Bronchial epithelial cell (primary cell): ENCODE measurements around the gene MTSS2. TPM values are rescaled to one million over a fixed set of nuclear protein-coding genes. Genes with fewer than 3 reads are reported as not detected.
A peak's percentile ranks its signal among the peaks of the same experiment; 100 is the strongest.

Experiments
- DNase-seq: peaks from one replicate; pipeline ENCODE4 v3.0.0-alpha.2; 2010; ENCODE audit warnings: low read depth
- FAIRE-seq: peaks from 2 replicates; lab custom pipeline; 2011; peaks lifted over from hg19 to GRCh38; lab: Jason Lieb, UNC
- H3K27me3 ChIP-seq: 2 replicates; pipeline ENCODE4 v1.5.1; 2011; ENCODE audit warnings: low read length; ENCODE audit not compliant: control insufficient read depth, insufficient read depth
- H3K36me3 ChIP-seq: 2 replicates; pipeline ENCODE4 v1.5.1; 2011; ENCODE audit warnings: low read length; ENCODE audit not compliant: control insufficient read depth, insufficient read depth
- H3K4me3 ChIP-seq: 2 replicates; pipeline ENCODE4 v1.5.1; 2011; ENCODE audit warnings: mild to moderate bottlenecking, low read depth, low read length, control low read depth
- total RNA-seq: library from RNA; depleted of rRNA; stranded (reverse); fragments of >200 nt; gene quantifications from 2 replicates; pipeline ENCODE4 v1.2.1, GENCODE V29; 2014
- TF ChIP-seq, protein P1 (sequence below): IDR thresholded peaks from 2 replicates; pipeline ENCODE4 v1.5.1; 2011; ENCODE audit warnings: mild to moderate bottlenecking, moderate library complexity, low read length, control low read depth, inconsistent platforms; ENCODE audit not compliant: insufficient read depth, severe bottlenecking

Gene MTSS2
- total RNA-seq, 1 donor from 2014 or later: 20.0 TPM

GRCh38 chr16:70653809-70654771 lies 31.8 kb downstream of the MTSS2 start:
- no peaks in the 10 kb centered on the region for H3K27me3 ChIP-seq
- FAIRE-seq (no peak), DNase-seq (peak; percentile 82)
- peak overlapping the region; percentile 2 for H3K4me3 ChIP-seq
- H3K36me3 ChIP-seq: no peaks in the 10 kb centered on the region
- TF ChIP-seq, protein P1, sequence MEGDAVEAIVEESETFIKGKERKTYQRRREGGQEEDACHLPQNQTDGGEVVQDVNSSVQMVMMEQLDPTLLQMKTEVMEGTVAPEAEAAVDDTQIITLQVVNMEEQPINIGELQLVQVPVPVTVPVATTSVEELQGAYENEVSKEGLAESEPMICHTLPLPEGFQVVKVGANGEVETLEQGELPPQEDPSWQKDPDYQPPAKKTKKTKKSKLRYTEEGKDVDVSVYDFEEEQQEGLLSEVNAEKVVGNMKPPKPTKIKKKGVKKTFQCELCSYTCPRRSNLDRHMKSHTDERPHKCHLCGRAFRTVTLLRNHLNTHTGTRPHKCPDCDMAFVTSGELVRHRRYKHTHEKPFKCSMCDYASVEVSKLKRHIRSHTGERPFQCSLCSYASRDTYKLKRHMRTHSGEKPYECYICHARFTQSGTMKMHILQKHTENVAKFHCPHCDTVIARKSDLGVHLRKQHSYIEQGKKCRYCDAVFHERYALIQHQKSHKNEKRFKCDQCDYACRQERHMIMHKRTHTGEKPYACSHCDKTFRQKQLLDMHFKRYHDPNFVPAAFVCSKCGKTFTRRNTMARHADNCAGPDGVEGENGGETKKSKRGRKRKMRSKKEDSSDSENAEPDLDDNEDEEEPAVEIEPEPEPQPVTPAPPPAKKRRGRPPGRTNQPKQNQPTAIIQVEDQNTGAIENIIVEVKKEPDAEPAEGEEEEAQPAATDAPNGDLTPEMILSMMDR: peak; percentile 70

- TF ChIP-seq, protein P1: no peak
- DNase-seq (no peak), FAIRE-seq (no peak)
- Histone ChIP-seq H3K27me3 (no peaks in the 10 kb centered on the region), H3K36me3 (no peaks in the 10 kb centered on the region), H3K4me3 (no peak overlapping the region)
Measured at GRCh38 chr16:70653406-70653805, 32.4 kb downstream of the MTSS2 start.

GRCh38 chr16:70652322-70652721 lies 33.5 kb downstream of the MTSS2 start:
- Histone ChIP-seq H3K27me3 (no peaks in the 10 kb centered on the region), H3K4me3 (no peak overlapping the region), H3K36me3 (no peaks in the 10 kb centered on the region)
- TF ChIP-seq, protein P1: no peak
- DNase-seq (no peak), FAIRE-seq (no peak)

DNA sequence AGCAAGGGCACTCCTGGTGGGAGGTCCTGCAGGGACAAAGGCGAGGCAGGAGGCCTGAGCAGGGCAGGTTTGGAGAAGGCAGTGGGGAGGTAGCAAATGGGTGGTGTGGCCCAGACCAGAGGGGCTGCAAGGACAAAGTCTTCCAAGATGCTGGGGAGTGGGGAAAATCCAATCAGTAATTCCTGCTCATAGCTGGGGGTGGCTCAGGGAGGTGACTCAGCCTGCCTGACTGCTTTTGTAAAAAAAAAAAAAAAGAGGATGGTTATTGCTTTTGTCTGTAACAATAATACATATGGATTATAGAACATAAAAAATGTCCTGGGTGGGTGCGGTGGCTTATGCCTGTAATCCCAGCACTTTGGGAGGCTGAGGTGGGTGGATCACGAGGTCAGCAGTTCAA lies 34.3 kb downstream of the MTSS2 start:
- Histone ChIP-seq H3K36me3 (no peaks in the 10 kb centered on the region), H3K4me3 (no peak overlapping the region), H3K27me3 (no peaks in the 10 kb centered on the region)
- DNase-seq (peak; percentile 29), FAIRE-seq (no peak)
- TF ChIP-seq, protein P1: no peak

GRCh38 chr16:70650216-70650615 lies 35.6 kb downstream of the MTSS2 start:
- DNase-seq: no peak
- no peaks in the 10 kb centered on the region for H3K36me3 ChIP-seq
- TF ChIP-seq, protein P1: no peak
- no peak for FAIRE-seq
- no peaks in the 10 kb centered on the region for H3K27me3 ChIP-seq
- no peak overlapping the region for H3K4me3 ChIP-seq
